Endometrial microvascular endothelial cells (primary cell): ENCODE results near the gene NUDT19. TPM values are rescaled to one million over a fixed set of nuclear protein-coding genes. Genes with fewer than 3 reads are reported as not detected.
"Not testable (repeated sequence)": the region's sequence is repeated elsewhere in the genome, so short reads cannot be mapped to it uniquely, and the experiment has no call there.

Experiments
- in situ Hi-C: cut with HindIII; loops from 2 replicates; pipeline ENCODE4 v1.10.0; 2017; ENCODE audit warnings: low sequenced_read_pairs, low pct_unique_long_range_greater_than_20kb; ENCODE audit errors: inconsistent ontology term
- total RNA-seq: library from RNA; depleted of rRNA; stranded (reverse); fragments of >200 nt; gene quantifications from one replicate; pipeline ENCODE4 v1.2.3, GENCODE V29; 2015; ENCODE audit errors: inconsistent ontology term

The NUDT19 gene
- 20.3 TPM for total RNA-seq

DNA sequence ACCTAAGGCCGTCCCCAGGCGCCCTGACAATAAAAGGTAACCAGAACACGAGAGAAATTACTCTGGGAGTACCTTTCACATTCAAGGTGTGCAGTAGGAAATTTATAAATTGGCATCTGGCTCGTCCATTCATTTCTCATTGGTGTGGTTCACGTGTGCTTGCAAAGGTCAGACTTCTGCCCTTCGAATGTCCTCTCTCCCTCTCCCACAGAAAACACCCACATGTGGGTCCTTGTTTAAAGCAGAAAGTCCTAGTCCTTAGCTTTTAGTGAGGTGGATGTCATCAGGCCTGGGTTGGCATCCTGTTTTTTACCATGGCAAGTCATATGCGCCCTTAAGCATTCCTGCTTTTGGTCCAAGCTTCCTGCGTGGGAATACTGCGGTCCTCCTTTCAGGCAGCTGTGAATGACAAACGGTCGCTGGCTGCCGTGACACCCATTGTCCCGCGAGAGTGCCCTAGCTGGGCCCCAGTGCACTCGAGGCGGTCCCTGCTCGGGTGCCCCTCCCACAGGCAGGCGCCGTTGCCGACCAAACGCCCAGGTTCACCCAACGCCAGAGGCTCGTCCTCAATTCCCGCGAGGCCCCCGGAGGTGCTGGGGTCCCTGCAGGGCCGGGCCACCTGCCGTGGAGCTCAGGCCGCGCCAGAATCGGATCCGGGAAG lies at the start of gene NUDT19:
NUDT19 (plus strand) TSS at position 531 of the 661 bp plus-strand sequence. CDS start 140 bp downstream, outside the sequence.
- in situ Hi-C loops, result no loop called here

DNA sequence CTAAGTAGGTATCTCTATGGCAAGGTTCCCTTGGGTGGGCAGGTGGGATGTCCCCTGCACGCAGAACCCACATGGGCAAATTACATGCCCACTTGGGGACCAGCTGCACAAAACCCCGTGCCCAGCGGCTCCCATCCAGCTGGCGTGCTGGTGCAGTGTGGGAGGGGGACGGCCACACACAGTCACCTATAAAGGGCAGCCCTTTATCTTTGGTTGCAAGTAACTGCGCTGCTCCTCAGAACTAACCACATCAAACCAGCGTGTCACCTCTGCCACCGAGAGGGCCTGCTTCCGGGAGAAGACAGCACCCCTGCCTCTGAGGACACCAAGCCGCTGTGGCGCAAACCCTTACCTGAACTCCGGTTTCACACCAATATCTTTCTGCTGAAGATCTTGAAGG lies 48.9 kb upstream of the NUDT19 start:
- in situ Hi-C loops, result no loop called here

DNA sequence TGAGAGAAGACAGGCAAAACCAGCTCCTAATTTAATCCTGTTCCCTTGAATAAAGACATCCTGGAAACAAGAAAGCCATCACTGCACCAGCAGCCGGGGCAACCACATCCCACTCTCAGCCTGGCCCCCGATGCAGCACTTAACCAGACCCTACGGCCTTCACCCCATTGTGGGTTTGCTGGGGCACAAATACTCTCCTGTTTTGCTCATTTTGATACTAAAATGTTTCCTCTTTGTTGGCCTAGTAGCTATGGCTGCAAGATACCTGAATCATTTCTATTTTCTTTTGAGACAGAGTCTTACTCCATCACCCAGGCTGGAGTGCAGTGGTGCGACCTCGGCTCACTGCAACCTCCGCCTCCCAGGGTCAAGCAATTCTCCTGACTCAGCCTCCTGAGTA lies 45.1 kb upstream of the NUDT19 start:
- in situ Hi-C loops, result no loop called here

DNA sequence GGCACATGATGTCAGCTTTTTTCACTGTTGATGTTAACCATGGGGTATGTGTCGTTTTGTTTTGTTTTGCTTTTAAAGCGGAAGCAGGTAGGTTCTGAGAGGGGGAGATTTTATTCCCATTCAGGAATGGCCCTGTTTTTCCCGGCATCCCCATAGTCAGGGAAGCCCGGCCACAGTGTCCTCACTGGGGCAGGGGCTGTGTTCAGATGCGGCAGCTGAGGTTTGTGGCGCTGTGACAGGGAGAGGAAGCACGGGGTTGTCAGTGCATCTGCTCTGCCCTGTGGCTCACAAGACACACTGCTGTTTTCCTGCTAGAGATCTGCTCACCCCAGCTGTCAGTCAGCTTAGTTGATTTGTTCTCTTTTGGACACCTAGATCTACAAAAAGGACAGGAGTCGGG lies 44.3 kb upstream of the NUDT19 start:
- in situ Hi-C loops, result no loop called here

DNA sequence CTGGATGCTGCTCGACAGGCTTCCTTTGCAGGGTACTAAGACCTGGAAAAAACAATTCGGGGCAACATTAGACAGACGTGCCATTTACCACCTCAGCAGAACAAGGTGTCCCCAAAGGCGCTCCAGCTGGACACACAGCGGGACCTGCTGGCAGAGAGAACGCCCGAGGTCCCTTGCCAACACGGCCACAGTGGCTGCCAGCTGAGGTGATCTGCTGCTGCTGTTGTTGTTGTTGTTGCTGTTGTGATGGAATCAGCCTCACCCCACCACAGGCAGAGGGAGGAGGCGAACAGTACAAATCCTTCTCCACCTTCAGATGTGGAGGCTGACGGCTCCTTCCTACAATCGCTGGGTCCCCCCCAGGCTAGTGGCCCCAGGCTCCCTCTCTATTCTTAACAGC lies 41.9 kb upstream of the NUDT19 start:
- in situ Hi-C loops, result no loop called here

DNA sequence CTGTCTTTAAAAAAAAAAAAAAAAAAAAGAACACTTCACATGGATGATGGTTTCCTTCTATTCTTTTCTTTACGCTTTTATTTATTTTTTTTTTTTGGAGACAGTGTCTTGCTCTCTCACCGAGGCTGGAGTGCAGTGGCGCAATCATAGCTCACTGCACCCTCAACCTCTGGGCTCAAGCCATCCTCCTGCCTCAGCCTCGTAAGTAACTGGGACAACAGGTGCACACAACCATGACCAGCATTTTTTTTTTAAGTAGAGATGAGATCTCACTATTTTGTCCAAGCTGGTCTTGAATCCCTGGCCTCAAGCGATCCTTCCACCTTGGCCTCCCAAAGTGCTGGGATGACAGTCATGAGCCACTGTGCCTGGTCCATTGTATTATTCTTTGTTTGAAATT lies 41.0 kb upstream of the NUDT19 start:
- in situ Hi-C loops, result no loop called here

DNA sequence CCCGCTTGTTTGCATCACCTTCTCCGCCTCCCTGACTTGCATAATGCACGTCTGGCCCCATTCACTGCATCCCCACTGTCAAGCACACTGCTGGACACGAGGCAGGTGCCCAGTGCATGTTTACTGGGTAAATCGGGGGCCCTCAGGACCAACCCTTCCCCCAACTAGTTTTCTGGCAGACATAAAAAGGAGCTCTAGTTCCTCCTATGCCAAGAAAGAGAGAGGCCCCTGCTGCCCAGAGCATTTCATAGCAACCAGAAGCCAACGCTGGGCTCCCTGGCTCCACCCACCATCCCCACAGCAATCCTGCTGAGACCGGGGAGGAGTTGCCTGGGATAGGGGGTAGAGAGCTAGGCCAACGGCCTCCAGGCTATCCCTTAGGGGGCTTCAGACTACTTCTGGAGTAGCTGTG lies 39.9 kb upstream of the NUDT19 start:
- in situ Hi-C loops, result no loop called here

DNA sequence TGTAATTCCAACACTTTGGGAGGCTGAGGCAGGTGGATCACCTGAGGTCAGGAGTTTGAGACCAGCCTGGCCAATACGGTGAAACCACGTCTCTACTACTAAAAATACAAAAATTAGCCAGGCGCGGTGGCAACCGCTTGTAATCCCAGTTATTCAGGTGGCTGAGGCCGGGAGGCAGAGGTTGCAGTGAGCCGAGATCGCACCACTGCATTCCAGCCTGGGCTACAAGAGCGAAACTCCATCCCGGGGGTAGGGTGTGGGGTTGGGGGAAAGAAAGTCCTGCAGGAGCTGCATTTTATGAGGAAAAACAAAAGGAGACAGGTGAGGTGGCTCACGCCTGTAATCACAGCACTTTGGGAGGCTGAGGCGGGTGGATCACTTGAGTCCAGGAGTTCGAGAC lies 39.3 kb upstream of the NUDT19 start:
- in situ Hi-C loops, result not testable (repeated sequence)

DNA sequence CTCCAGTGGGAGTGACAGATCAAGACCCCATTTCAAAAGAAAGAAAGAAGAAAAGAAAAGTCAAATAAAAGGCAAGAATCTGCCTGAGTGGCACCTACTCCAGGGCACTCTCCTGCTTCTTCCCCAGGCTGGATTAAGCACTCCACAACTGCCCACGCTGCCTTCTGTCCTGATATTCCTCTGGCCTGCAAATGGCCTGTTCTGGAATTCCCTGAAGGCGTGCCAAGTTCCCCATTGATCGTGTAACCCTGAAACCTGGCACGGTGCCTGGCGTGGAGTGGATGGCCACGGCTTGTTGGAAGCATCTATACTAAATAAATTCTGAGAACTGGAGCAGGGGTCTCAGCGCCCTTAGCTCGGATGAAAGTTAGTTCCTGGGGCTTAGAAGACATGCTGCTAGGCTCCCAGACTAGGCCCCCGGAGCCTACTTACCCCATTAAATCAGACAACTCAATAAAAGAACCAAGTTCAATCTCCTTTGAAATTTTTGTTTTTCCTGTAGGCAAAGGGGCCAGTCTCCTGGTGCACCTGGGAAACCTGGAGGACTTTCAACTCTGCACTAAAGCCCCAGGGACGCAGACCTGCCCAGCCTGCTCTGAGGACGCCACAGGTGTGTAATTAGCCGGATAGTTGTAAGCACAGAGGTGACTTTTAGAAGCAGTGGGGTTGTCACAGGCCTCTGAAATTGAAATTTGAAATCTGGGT lies 38.6 kb upstream of the NUDT19 start:
- in situ Hi-C loops, result no loop called here

DNA sequence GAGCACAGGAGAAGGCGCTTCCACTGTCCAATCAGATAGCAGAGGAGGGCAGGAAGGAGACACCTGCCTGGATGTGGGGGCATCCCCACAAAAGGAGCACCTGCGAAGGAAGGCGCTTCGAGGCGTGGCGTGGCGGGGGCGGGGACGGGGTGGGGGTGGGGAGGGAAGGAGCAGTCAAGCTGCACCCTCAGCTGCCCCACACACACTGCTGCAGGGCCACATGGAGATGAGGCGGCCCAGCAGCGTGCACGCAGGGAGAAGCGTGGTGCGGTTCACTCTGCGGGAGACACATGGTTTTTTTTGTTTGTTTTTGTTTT lies 38.1 kb upstream of the NUDT19 start:
- in situ Hi-C loops, result no loop called here

DNA sequence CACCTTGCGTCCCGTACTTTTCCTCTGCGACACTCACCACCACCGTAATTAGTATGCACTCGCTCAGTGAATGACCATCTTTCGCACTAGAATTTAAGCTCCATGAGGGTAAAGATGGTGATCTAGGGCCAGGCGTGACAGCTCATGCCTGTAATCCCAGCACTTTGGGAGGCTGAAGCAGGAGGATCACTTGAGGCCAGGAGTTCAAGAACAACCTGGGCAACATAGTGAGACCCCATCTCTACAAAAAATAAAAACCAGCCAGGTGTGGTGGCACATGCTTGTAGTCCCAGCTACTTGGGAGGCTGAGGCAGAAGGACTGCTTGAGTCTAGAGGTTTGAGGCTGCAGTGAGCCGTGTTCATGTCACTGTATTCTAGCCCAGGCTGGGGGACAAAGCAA lies 35.2 kb upstream of the NUDT19 start:
- in situ Hi-C loops, result not testable (repeated sequence)

DNA sequence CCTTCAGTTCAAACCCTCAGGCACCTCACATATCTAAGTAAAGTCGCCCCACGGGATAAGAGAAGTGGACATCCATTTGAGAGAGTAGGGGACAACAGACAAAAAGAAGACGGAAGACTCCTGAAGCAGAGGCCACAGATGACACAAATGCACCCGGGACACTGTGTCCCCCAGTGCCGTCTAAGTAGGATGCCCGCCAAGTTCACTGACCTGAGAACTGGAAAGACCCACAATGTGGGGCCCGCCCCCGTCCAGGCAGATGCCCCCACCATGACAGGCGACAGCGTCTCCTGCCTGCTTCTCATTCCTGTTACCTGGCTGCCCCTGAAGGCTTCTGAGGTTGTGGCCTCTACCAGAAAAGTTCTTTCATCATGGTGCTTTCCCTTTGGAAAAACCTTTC lies 33.5 kb upstream of the NUDT19 start:
- in situ Hi-C loops, result no loop called here

DNA sequence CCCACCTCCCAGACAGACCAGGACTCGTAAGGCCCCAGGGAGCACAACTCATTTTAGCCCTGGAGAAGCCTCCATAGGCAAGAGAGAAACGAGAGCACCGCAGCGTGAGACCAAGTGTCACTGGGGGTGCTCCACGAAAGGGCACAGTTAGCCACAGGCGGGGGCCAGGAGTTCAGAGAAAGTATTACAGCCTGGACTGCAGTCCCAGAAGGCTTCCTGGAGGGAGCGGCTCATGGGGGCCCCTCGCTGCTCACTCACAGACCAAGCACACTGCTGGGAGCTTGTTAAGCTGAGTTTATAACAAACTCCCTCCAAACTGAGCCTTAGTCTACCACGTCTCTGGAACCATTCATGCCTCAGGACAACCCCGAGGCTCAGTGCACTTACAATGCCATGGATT lies 33.1 kb upstream of the NUDT19 start:
- in situ Hi-C loops, result no loop called here

DNA sequence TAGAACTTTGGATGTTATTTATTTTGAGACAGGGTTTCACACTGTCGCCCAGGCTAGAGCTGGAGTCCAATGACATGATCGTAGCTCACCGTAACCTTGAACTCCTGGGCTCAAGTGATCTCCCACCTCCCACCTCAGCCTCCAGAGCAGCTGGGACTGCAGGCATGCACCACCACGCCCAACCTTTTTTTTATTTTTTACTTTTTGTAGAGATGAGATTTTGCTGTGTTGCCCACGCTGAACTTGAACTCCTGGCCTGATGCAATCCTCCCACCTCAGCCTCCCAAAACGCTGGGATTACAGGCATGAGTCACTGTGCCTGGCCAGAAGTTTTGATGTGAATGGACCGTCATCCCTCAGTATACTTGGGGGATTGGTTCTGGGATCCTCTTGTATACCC lies 30.3 kb upstream of the NUDT19 start:
- in situ Hi-C loops, result no loop called here

DNA sequence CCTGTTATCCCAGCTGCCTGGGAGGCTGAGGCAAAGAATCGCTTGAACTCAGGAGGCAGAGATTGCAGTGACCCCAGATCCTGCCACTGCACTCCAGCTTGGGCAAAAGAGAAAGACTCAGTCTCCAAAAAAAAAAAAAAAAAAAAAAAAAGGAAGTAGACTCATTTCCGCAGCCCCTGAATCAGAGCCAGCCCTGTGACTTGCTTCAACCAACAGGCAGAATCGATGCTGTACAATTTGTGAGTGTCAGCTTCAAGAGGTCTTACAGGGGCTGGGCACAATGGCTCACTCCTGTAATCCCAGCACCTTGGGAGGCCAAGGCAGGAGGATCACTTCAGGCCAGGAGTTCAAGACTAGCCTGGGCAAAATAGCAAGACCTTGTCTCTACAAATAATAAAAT lies 29.4 kb upstream of the NUDT19 start:
- in situ Hi-C loops, result no loop called here

DNA sequence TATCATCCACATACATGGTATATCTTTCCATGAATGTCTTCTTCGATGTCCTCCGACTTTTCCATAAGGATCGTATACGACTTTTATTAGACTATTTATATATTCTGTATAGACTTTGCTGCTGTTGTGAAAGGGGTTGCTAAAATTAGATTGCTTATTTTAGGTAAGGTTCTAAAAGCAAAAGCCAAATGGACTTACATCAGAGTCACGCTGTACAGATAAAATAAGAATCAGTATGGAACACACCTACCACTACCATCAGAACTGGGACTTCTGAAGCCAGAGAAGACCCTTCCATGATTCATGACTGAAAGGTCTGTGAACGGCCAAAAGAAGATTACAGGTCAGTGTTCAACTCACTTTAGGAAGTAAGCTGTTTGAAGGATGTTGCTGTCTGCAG lies 25.5 kb upstream of the NUDT19 start:
- in situ Hi-C loops, result no loop called here

DNA sequence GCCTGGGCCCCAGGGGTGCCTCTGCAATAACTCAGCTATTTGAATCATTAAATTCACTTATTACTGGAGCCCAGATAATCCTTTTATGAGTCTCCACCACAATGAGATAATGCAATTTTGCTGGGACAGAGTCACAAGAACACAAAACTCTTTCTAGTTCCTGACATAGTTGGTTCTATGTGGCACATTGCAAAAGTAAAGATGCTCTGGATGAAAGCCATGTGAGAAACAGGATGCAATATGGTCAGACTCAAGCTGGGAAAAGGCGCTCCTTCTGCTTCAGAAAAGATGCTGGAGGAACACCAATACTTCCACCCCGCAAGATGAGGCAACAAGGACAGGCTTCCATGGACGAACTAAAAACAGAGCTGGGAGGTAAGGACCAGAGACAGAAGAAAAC lies 22.3 kb upstream of the NUDT19 start:
- in situ Hi-C loops, result no loop called here

DNA sequence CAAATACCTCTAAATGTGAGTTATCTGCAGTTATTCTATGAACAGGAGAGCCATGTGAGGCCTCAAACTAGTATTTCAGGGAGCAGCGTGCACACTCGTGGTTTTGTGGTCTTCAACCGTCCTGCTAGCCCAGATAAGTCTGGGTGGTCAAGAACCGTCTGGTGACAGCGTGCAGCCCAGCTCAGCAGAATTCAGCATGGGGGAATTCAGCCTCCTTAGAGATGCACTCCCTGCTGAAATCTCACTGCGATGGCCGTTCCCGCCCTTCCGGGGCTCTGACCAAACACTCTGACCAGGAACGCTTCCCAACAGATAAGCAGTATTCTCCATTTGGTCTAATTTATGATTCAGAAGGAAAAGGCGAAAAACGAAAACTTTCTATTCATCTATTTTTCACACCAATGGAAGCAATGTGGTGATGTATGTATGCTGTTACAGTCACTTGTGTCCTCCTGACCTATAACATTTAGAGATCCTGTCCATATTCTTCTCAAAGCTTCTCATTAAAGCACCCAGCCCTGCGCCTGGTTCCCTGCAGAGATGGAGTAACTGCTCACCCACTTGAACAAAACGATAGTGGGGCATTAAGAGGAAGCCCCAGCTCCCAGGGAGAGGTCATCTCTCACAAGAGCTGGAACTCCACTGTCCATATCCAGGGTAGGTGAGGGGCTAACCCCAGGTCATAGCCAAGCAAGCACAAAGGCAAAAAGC lies 19.6 kb upstream of the NUDT19 start:
- in situ Hi-C loops, result no loop called here

DNA sequence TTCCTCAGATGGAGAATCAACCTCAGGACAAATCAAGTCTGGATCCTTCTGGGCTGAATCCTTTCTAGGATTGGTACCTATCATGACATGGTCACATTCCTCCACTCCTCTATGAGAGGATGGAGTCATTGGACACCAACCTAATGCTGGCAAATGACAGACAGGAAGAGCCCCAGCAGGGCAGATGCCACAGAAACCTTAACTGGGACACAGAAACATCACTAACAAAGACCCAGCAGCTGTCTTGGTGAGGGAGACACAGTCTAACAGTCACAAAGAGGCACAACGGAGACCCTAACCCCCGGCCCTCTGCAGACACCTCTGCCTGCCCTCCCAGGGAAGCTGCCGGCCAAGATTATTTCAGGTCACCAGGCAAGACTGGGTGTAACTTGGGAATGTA lies 18.8 kb upstream of the NUDT19 start:
- in situ Hi-C loops, result no loop called here

DNA sequence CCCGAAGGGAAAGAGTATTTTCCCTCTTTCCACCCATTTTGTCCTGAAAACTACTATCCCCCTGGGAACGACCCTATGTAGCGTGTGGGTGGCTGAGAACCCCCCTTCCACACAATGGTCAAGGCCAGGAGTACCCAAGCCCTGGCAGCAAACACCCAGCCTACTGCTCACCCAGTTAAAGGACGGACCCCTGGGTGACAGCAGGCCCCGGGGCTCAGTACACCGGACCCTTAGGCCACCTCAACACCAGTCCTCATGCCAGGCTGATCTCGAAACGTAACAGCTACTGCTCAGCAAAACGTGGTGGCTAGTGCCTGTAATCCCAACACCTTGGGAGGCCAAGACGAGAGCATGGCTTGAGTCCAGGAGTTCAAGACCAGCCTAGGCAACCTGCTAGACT lies 18.0 kb upstream of the NUDT19 start:
- in situ Hi-C loops, result no loop called here
